Stimulated activated CD8-positive, alpha-beta memory T cell treated with anti-CD3 and anti-CD28 coated beads, Interleukin-2, amount 100 ng/mL, for 1 hour (primary cell): Measurements from ENCODE around the gene EHBP1L1.

Experiments used
- DNase-seq, 2 donors: peaks; one replicate each; pipeline ENCODE4 v3.0.0-alpha.2; 2020; ENCODE audit warnings: low read depth in 2 of 2

EHBP1L1 gene

GRCh38 chr11:65577756-65578109, 1.9 kb downstream of the EHBP1L1 start:
- DNase-seq: no peak

GRCh38 chr11:65578134-65578533, 2.3 kb downstream of the EHBP1L1 start:
- no peak for DNase-seq

GRCh38 chr11:65578667-65579066, 2.8 kb downstream of the EHBP1L1 start:
- DNase-seq: no peak

- DNase-seq: no peak
Measured at GRCh38 chr11:65579291-65579690, 3.4 kb downstream of the EHBP1L1 start.

GRCh38 chr11:65580031-65580692, 4.3 kb downstream of the EHBP1L1 start:
- no peak for DNase-seq

GRCh38 chr11:65580756-65581155, 4.9 kb downstream of the EHBP1L1 start:
- no peak for DNase-seq

GRCh38 chr11:65581928-65582327, 6.1 kb downstream of the EHBP1L1 start:
- DNase-seq: no peak

GRCh38 chr11:65583589-65583988, 7.7 kb downstream of the EHBP1L1 start:
- DNase-seq: no peak

- no peak for DNase-seq
Measured at GRCh38 chr11:65584106-65584505, 8.3 kb downstream of the EHBP1L1 start.

GRCh38 chr11:65584723-65585171, 8.9 kb downstream of the EHBP1L1 start:
- DNase-seq: no peak

- no peak for DNase-seq
Measured at GRCh38 chr11:65585396-65586246, 9.8 kb downstream of the EHBP1L1 start.

- DNase-seq: no peak
Measured at GRCh38 chr11:65586247-65586630, 10.4 kb downstream of the EHBP1L1 start.

GRCh38 chr11:65586676-65587075, 10.8 kb downstream of the EHBP1L1 start:
- no peak for DNase-seq

- DNase-seq: peak; percentile 56 to 60
Measured at GRCh38 chr11:65588199-65589054, 12.6 kb downstream of the EHBP1L1 start.

GRCh38 chr11:65589444-65590239, 13.8 kb downstream of the EHBP1L1 start:
- DNase-seq: no peak

GRCh38 chr11:65590240-65590738, 14.4 kb downstream of the EHBP1L1 start:
- DNase-seq: no peak

- no peak for DNase-seq
Measured at GRCh38 chr11:65591939-65592857, 16.3 kb downstream of the EHBP1L1 start.

GRCh38 chr11:65592858-65593517, 17.1 kb downstream of the EHBP1L1 start:
- no peak for DNase-seq
